Neural cell (in vitro differentiated cells): ENCODE results near the gene MAML2. TPM values are rescaled to one million over a fixed set of nuclear protein-coding genes. Genes with fewer than 3 reads are reported as not detected.

Experiments used
- H2AFZ ChIP-seq: fragments of 200-600, 300-800 bp; sonication (generic), shearing (Covaris generic); 2 replicates; pipeline ENCODE4 v1.6.0; 2014; ENCODE audit warnings: low read depth, mild to moderate bottlenecking, antibody characterized with exemption, low read length, moderate library complexity
- H3F3A ChIP-seq: fragments of 200-600 bp; shearing (Covaris generic); 2 replicates; pipeline ENCODE4 v1.6.1; 2016; ENCODE audit warnings: mild to moderate bottlenecking, moderate library complexity, mixed read lengths, antibody characterized with exemption, low read length; ENCODE audit not compliant: insufficient read depth, poor library complexity, severe bottlenecking
- H3K27ac ChIP-seq: fragments of 200-600, 300-800 bp; sonication (generic), shearing (Covaris generic); 2 replicates; pipeline ENCODE4 v1.5.1; 2014; ENCODE audit warnings: mild to moderate bottlenecking, low read length, moderate library complexity
- H3K27me3 ChIP-seq: fragments of 300-800, 200-600 bp; sonication (generic), shearing (Covaris generic); 2 replicates; pipeline ENCODE4 v1.6.0; 2014; ENCODE audit warnings: mild to moderate bottlenecking, low read depth, low read length, moderate library complexity; ENCODE audit not compliant: insufficient read depth
- H3K36me3 ChIP-seq: fragments of 300-800, 200-600 bp; sonication (generic), shearing (Covaris generic); 2 replicates; pipeline ENCODE4 v1.5.1; 2014; ENCODE audit warnings: mild to moderate bottlenecking, antibody characterized with exemption, low read length, moderate library complexity; ENCODE audit not compliant: insufficient read depth
- H3K4me2 ChIP-seq: fragments of 300-800, 200-600 bp; sonication (generic), shearing (Covaris generic); 2 replicates; pipeline ENCODE4 v1.6.0; 2014; ENCODE audit warnings: mild to moderate bottlenecking, low read length
- H3K4me3 ChIP-seq: fragments of 300-800, 200-600 bp; sonication (generic), shearing (Covaris generic); 2 replicates; pipeline ENCODE4 v1.5.1; 2014; ENCODE audit warnings: mild to moderate bottlenecking, low read length, moderate library complexity
- H3K79me2 ChIP-seq: fragments of 200-600 bp; shearing (Covaris generic); replicated peaks from 2 replicates; pipeline ENCODE4 v1.6.0; 2014; ENCODE audit warnings: mild to moderate bottlenecking, low read length, moderate library complexity; ENCODE audit not compliant: insufficient read depth
- H3K9ac ChIP-seq: fragments of 300-800, 200-600 bp; sonication (generic), shearing (Covaris generic); 2 replicates; pipeline ENCODE4 v1.6.1; 2016; ENCODE audit warnings: mild to moderate bottlenecking, low read length, mixed read lengths
- H3K9me2 ChIP-seq: fragments of 200-600 bp; shearing (Covaris generic); 2 replicates; pipeline ENCODE4 v1.6.1; 2016; ENCODE audit warnings: mild to moderate bottlenecking, low read length, mixed read lengths; ENCODE audit not compliant: insufficient read depth
- H3K9me3 ChIP-seq: fragments of 200-600, 300-800 bp; sonication (generic), shearing (Covaris generic); 2 replicates; pipeline ENCODE4 v1.6.1; 2016; ENCODE audit warnings: mild to moderate bottlenecking, mixed run types, low read length, moderate library complexity, mixed read lengths
- H4K20me1 ChIP-seq: fragments of 200-600 bp; shearing (Covaris generic); 2 replicates; pipeline ENCODE4 v1.6.1; 2016; ENCODE audit warnings: mild to moderate bottlenecking, mixed run types; ENCODE audit not compliant: insufficient read depth
- EP300 ChIP-seq: fragments of 450-650 bp; conservative IDR thresholded peaks from 2 replicates; pipeline ENCODE4 v1.6.1; 2014; ENCODE audit warnings: antibody characterized with exemption, mild to moderate bottlenecking, moderate library complexity; ENCODE audit not compliant: poor library complexity, severe bottlenecking
- EZH2 ChIP-seq: fragments of 200-600, 300-800 bp; shearing (Covaris generic), sonication (generic); IDR thresholded peaks from 2 replicates; pipeline ENCODE4 v1.6.1; 2014; ENCODE audit warnings: antibody characterized with exemption, low read length, borderline replicate concordance, mild to moderate bottlenecking; ENCODE audit not compliant: insufficient read depth, poor library complexity, severe bottlenecking
- MXI1 ChIP-seq: fragments of 450-650 bp; conservative IDR thresholded peaks from 2 replicates; pipeline ENCODE4 v1.6.1; 2014; ENCODE audit warnings: antibody characterized with exemption, mild to moderate bottlenecking; ENCODE audit not compliant: poor library complexity, severe bottlenecking
- POLR2AphosphoS5 ChIP-seq: IDR thresholded peaks from 2 replicates; pipeline ENCODE4 v1.6.1; 2012
- RAD21 ChIP-seq: fragments of 450-650 bp; conservative IDR thresholded peaks from 2 replicates; pipeline ENCODE4 v1.6.1; 2014; ENCODE audit warnings: antibody characterized with exemption, mild to moderate bottlenecking, moderate library complexity
- SMC3 ChIP-seq: fragments of 450-650 bp; conservative IDR thresholded peaks from 2 replicates; pipeline ENCODE4 v1.6.1; 2014; ENCODE audit warnings: antibody characterized with exemption, mild to moderate bottlenecking, moderate library complexity; ENCODE audit not compliant: poor library complexity
- TAF1 ChIP-seq: IDR thresholded peaks from 2 replicates; pipeline ENCODE4 v1.6.1; 2012; ENCODE audit warnings: low read depth
- polyA plus RNA-seq: library from polyadenylated mRNA; depleted of rRNA; stranded (reverse); fragments of >200 nt; gene quantifications from 2 replicates; pipeline ENCODE4 v1.2.3, GENCODE V29; 2014
- TF ChIP-seq, protein P1 (sequence below): IDR thresholded peaks from 2 replicates; pipeline ENCODE4 v1.6.1; 2012; ENCODE audit warnings: borderline replicate concordance
- TF ChIP-seq, protein P2 (sequence below): fragments of 450-650 bp; IDR thresholded peaks from 2 replicates; pipeline ENCODE4 v1.5.1; 2014; ENCODE audit warnings: antibody characterized with exemption, mild to moderate bottlenecking, moderate library complexity; ENCODE audit not compliant: poor library complexity, severe bottlenecking

MAML2 gene
- polyA plus RNA-seq, 1 donor from 2014 or later: 3.6 TPM

DNA sequence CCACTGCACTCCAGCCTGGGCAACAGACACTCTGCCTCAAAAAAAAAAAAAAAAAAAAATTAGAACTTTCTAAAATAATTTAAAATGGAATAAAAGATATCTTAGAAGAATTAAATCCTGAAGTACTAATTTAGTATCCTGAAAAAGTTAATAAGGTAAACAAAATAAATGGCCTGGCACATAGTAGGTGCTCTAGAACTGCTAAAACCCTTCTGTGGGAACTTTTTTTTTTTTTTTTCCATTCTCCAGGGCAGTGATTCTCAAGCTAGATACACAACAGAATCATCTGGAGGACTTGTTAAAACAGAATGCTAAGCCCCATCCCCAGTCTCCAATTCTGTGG lies 65.3 kb downstream of the MAML2 start:
- Histone ChIP-seq H3K36me3 (no peaks in the 10 kb centered on the region), H3K27ac (no peak overlapping the region), H3K9me2 (no peaks in the 10 kb centered on the region), H3F3A (no peaks in the 10 kb centered on the region), H3K27me3 (no peaks in the 10 kb centered on the region), H3K4me3 (no peak overlapping the region), H3K79me2 (no peaks in the 10 kb centered on the region), H3K4me2 (no peak overlapping the region), H2AFZ (no peak overlapping the region), H3K9me3 (no peaks in the 10 kb centered on the region), H4K20me1 (no peaks in the 10 kb centered on the region), H3K9ac (no peak overlapping the region)
- no peak for TF ChIP-seq MXI1
- TF ChIP-seq EZH2: no peak
- no peak for TF ChIP-seq RAD21
- no peak for TF ChIP-seq EP300
- TF ChIP-seq, protein P1, sequence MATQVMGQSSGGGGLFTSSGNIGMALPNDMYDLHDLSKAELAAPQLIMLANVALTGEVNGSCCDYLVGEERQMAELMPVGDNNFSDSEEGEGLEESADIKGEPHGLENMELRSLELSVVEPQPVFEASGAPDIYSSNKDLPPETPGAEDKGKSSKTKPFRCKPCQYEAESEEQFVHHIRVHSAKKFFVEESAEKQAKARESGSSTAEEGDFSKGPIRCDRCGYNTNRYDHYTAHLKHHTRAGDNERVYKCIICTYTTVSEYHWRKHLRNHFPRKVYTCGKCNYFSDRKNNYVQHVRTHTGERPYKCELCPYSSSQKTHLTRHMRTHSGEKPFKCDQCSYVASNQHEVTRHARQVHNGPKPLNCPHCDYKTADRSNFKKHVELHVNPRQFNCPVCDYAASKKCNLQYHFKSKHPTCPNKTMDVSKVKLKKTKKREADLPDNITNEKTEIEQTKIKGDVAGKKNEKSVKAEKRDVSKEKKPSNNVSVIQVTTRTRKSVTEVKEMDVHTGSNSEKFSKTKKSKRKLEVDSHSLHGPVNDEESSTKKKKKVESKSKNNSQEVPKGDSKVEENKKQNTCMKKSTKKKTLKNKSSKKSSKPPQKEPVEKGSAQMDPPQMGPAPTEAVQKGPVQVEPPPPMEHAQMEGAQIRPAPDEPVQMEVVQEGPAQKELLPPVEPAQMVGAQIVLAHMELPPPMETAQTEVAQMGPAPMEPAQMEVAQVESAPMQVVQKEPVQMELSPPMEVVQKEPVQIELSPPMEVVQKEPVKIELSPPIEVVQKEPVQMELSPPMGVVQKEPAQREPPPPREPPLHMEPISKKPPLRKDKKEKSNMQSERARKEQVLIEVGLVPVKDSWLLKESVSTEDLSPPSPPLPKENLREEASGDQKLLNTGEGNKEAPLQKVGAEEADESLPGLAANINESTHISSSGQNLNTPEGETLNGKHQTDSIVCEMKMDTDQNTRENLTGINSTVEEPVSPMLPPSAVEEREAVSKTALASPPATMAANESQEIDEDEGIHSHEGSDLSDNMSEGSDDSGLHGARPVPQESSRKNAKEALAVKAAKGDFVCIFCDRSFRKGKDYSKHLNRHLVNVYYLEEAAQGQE: no peak
- no peak for TF ChIP-seq SMC3
- no peak for TF ChIP-seq TAF1
- TF ChIP-seq, protein P2, sequence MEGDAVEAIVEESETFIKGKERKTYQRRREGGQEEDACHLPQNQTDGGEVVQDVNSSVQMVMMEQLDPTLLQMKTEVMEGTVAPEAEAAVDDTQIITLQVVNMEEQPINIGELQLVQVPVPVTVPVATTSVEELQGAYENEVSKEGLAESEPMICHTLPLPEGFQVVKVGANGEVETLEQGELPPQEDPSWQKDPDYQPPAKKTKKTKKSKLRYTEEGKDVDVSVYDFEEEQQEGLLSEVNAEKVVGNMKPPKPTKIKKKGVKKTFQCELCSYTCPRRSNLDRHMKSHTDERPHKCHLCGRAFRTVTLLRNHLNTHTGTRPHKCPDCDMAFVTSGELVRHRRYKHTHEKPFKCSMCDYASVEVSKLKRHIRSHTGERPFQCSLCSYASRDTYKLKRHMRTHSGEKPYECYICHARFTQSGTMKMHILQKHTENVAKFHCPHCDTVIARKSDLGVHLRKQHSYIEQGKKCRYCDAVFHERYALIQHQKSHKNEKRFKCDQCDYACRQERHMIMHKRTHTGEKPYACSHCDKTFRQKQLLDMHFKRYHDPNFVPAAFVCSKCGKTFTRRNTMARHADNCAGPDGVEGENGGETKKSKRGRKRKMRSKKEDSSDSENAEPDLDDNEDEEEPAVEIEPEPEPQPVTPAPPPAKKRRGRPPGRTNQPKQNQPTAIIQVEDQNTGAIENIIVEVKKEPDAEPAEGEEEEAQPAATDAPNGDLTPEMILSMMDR: no peak
- no peak for TF ChIP-seq POLR2AphosphoS5

DNA sequence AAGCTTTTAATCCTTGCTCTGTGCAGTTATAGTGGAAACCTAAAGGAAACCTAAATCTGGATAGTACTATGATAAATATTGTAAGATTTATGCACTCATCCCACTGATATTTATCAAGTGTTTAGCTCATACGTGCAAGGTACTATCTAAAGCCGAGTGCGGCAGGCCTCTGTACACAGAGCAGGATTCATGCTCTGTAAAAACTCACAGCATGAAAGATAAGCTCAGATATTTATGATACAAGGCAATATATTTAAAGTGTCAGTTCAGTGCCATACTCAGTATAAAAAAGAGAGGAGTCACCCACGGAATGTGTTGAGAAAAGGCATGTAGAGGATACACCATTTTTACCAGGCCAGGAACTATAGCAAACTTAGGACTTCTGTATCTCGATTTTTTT lies 66.2 kb downstream of the MAML2 start:
- H3K79me2 ChIP-seq: no peaks in the 10 kb centered on the region

More for the DNA sequence above, 66.2 kb downstream of the MAML2 start:
- TF ChIP-seq MXI1 (no peak), TAF1 (no peak), EP300 (no peak), RAD21 (no peak), EZH2 (no peak), SMC3 (no peak), POLR2AphosphoS5 (no peak)
- TF ChIP-seq, protein P2: no peak
- TF ChIP-seq, protein P1: no peak
- Histone ChIP-seq H3K36me3 (no peaks in the 10 kb centered on the region), H3K9me3 (no peaks in the 10 kb centered on the region), H2AFZ (no peak overlapping the region), H4K20me1 (no peaks in the 10 kb centered on the region), H3F3A (no peaks in the 10 kb centered on the region), H3K4me2 (no peak overlapping the region), H3K9me2 (no peaks in the 10 kb centered on the region), H3K4me3 (no peak overlapping the region), H3K27ac (no peak overlapping the region), H3K27me3 (no peaks in the 10 kb centered on the region), H3K9ac (no peak overlapping the region)
